IMR-90 (cell line): ENCODE measurements around the gene MPV17L. TPM values are rescaled to one million over a fixed set of nuclear protein-coding genes. Genes with fewer than 3 reads are reported as not detected.

Experiments
- ATAC-seq: fragments of 200-7000 bp; cut with Tn5 transposase; 2 replicates; pipeline ENCODE4 v1.9.1; 2020; ENCODE audit warnings: low read depth, mild to moderate bottlenecking, moderate library complexity
- BruUV-seq: library from RNA; stranded (reverse); fragments of 400-500 nt; replicated peaks from 2 replicates; lab custom pipeline; 2021; lab: Mats Ljungman, UMichigan
- CTCF ChIA-PET: fragments of 300-600 bp; formaldehyde crosslinking; extraction: SDS; loops from one replicate; lab custom pipeline; 2021; ENCODE audit warnings: antibody characterized with exemption; lab: Yijun Ruan, JAX
- POLR2A ChIA-PET: fragments of 300-600 bp; sonication (Branson Sonifier 250); formaldehyde crosslinking; loops from one replicate; lab custom pipeline; 2022; ENCODE audit warnings: antibody characterized with exemption; ENCODE audit not compliant: unreplicated experiment; lab: Charles Lee
- DNase-seq: peaks from one replicate; pipeline ENCODE4 v3.0.0; 2013
- H2AFZ ChIP-seq: replicated peaks from 2 replicates; pipeline ENCODE3; 2013; ENCODE audit warnings: low read length, mild to moderate bottlenecking; ENCODE audit not compliant: poor library complexity
- H2AK5ac ChIP-seq: 2 replicates; pipeline ENCODE4 v1.6.1; 2013; ENCODE audit warnings: low read depth, low read length, inconsistent platforms
- H2AK9ac ChIP-seq: replicated peaks from 2 replicates; pipeline ENCODE3; 2013; ENCODE audit warnings: mild to moderate bottlenecking, low read depth, low read length, moderate library complexity; ENCODE audit not compliant: poor library complexity
- H2BK120ac ChIP-seq: 2 replicates; pipeline ENCODE4 v1.6.1; 2013; ENCODE audit warnings: low read depth, low read length, inconsistent platforms
- H2BK15ac ChIP-seq: 3 replicates; pipeline ENCODE4 v1.6.1; 2013; ENCODE audit warnings: low read depth, low read length, inconsistent platforms
- H2BK20ac ChIP-seq: 2 replicates; pipeline ENCODE4 v1.6.1; 2013; ENCODE audit warnings: low read depth, mild to moderate bottlenecking, inconsistent platforms, low read length, moderate library complexity
- H2BK5ac ChIP-seq: 2 replicates; pipeline ENCODE4 v1.6.1; 2013; ENCODE audit warnings: mild to moderate bottlenecking, low read depth, low read length, inconsistent platforms; ENCODE audit not compliant: poor library complexity, severe bottlenecking
- H3K14ac ChIP-seq: replicated peaks from 2 replicates; pipeline ENCODE4 v1.6.1; 2013; ENCODE audit warnings: low read depth, low read length, inconsistent platforms
- H3K18ac ChIP-seq: 2 replicates; pipeline ENCODE4 v1.6.1; 2013; ENCODE audit warnings: low read depth, low read length, control low read depth
- H3K23ac ChIP-seq: 2 replicates; pipeline ENCODE4 v1.6.1; 2013; ENCODE audit warnings: low read depth, low read length, inconsistent platforms
- H3K27ac ChIP-seq: 2 replicates; pipeline ENCODE4 v1.5.1; 2013; ENCODE audit warnings: mild to moderate bottlenecking, control low read depth, low read length; ENCODE audit not compliant: insufficient read depth
- H3K27me3 ChIP-seq: 2 replicates; pipeline ENCODE4 v1.6.1; 2013; ENCODE audit warnings: low read length; ENCODE audit not compliant: control insufficient read depth, insufficient read depth
- H3K36me3 ChIP-seq: 2 replicates; pipeline ENCODE4 v1.6.1; 2013; ENCODE audit warnings: low read length, mixed read lengths; ENCODE audit not compliant: control insufficient read depth, insufficient read depth
- H3K4ac ChIP-seq: 2 replicates; pipeline ENCODE4 v1.6.1; 2013; ENCODE audit warnings: low read depth, low read length, inconsistent platforms
- H3K4me1 ChIP-seq: 2 replicates; pipeline ENCODE4 v1.6.1; 2013; ENCODE audit warnings: low read length, mixed read lengths; ENCODE audit not compliant: control insufficient read depth, insufficient read depth
- H3K4me2 ChIP-seq: 2 replicates; pipeline ENCODE4 v1.6.1; 2013; ENCODE audit warnings: low read depth, mild to moderate bottlenecking, control low read depth, low read length, moderate library complexity
- H3K4me3 ChIP-seq: 2 replicates; pipeline ENCODE4 v1.5.1; 2013; ENCODE audit warnings: low read depth, mild to moderate bottlenecking, control low read depth, low read length, moderate library complexity; ENCODE audit not compliant: insufficient read depth
- H3K56ac ChIP-seq: 2 replicates; pipeline ENCODE4 v1.6.1; 2013; ENCODE audit warnings: low read length, inconsistent platforms; ENCODE audit not compliant: insufficient read depth; ENCODE audit errors: extremely low read depth
- H3K79me1 ChIP-seq, 2 experiments: 2 replicates each; pipeline ENCODE4 v1.6.1; 2013; ENCODE audit warnings: low read length in 2 of 2, inconsistent platforms in 1 of 2, low read depth in 1 of 2
- H3K9ac ChIP-seq: 2 replicates; pipeline ENCODE4 v1.6.1; 2013; ENCODE audit warnings: low read depth, low read length, control low read depth
- H3K9me1 ChIP-seq: 2 replicates; pipeline ENCODE4 v1.6.1; 2013; ENCODE audit warnings: low read length, inconsistent platforms; ENCODE audit not compliant: insufficient read depth
- H3K9me3 ChIP-seq: 2 replicates; pipeline ENCODE4 v1.6.1; 2013; ENCODE audit warnings: low read length; ENCODE audit not compliant: control insufficient read depth, insufficient read depth
- H4K20me1 ChIP-seq: 2 replicates; pipeline ENCODE4 v1.6.1; 2013; ENCODE audit warnings: low read length, inconsistent platforms; ENCODE audit not compliant: insufficient read depth
- H4K5ac ChIP-seq: 2 replicates; pipeline ENCODE4 v1.6.1; 2013; ENCODE audit warnings: mild to moderate bottlenecking, low read depth, low read length, control low read depth
- H4K8ac ChIP-seq, 2 experiments: 2 replicates each; pipeline ENCODE4 v1.6.1; 2013; ENCODE audit warnings: low read depth in 2 of 2, low read length in 2 of 2, control low read depth in 1 of 2, inconsistent platforms in 1 of 2
- H4K91ac ChIP-seq: 2 replicates; pipeline ENCODE4 v1.6.1; 2013; ENCODE audit warnings: low read depth, low read length, inconsistent platforms; ENCODE audit not compliant: insufficient read depth
- CEBPB ChIP-seq: IDR thresholded peaks from 2 replicates; pipeline ENCODE4 v1.6.1; 2012; ENCODE audit warnings: low read depth, low read length, improper control_type of control experiment
- SMC3 ChIP-seq: fragments of 150-350 bp; IDR thresholded peaks from 2 replicates; pipeline ENCODE4 v1.6.1; 2016; ENCODE audit warnings: low read depth, mild to moderate bottlenecking, antibody characterized with exemption, low read length, moderate library complexity
- WGBS, 2 experiments: methylation state at CpG; one replicate each; pipeline versions ENCODE4 v1.1.5 to v1.1.7; 2013; ENCODE audit warnings: missing lambda C conversion rate in 2 of 2; ENCODE audit not compliant: insufficient read length in 1 of 2; ENCODE audit errors: extremely low coverage in 2 of 2; 5-methylcytosine and 5-hydroxymethylcytosine counted together
- dilution Hi-C: fragments of 300-500 bp; cut with HindIII; formaldehyde crosslinking; loops from one replicate; pipeline ENCODE4 v1.14.3; 2018; ENCODE audit warnings: low sequenced_read_pairs; ENCODE audit not compliant: unreplicated experiment
- in situ Hi-C: fragments of 300-500 bp; cut with MboI; formaldehyde crosslinking; loops from 3 replicates; pipeline ENCODE4 v1.14.3; 2019; ENCODE audit warnings: low sequenced_read_pairs, inconsistent platforms, mixed read lengths
- intact Hi-C: fragments of 100-400 bp; cut with micrococcal nuclease; formaldehyde crosslinking; loops from 2 replicates; pipeline ENCODE4 v1.10.0; 2022
- polyA plus RNA-seq, 3 experiments: library from polyadenylated mRNA; depleted of rRNA; stranded (reverse); fragments of >200 nt; gene quantifications; 2 replicates each; pipeline ENCODE4 v1.2.3, GENCODE V29; 2012; ENCODE audit warnings: low replicate concordance in 1 of 3
- total RNA-seq: library from RNA; depleted of rRNA; stranded (reverse); fragments of >200 nt; gene quantifications from 2 replicates; pipeline ENCODE4 v1.2.3, GENCODE V29; 2012

Gene MPV17L
- total and polyA plus RNA-seq, 2 of the 4 experiments (the other 2 are of a cell fraction) = 0.03 TPM; not detected in 1

DNA sequence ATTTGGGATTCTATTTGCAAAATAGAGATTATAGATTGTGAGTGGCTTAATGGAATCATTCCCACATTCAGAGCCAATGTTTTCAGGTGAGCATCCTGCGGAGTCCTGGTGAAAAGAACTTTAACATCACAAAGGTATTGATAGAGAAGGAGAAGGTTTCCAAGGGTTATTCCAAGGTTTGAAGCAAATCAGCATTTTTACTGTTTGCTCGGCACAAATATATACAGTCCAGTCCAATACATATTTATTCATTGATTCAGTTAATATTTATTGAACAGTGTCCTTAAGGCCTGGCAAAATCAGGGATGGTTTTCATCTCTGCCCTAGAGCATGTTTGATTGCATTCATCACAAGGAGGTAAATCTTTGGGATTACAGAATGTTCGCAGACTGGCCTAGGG lies 6.4 kb downstream of the MPV17L start:
- CTCF ChIA-PET = no interaction called here
- in situ Hi-C loops (no loop called here), intact Hi-C loops (no loop called here), dilution Hi-C loops (no loop called here)
- Histone ChIP-seq H2AK5ac (no peak overlapping the region), H3K4ac (no peak overlapping the region), H2AFZ (no peak overlapping the region), H3K9me3 (no peaks in the 10 kb centered on the region), H2BK20ac (no peak overlapping the region), H2BK120ac (no peak overlapping the region), H3K79me1 (no peaks in the 10 kb centered on the region), H3K36me3 (no peaks in the 10 kb centered on the region), H4K91ac (no peak overlapping the region), H3K4me1 (no peaks in the 10 kb centered on the region), H3K14ac (no peak overlapping the region), H3K4me3 (no peak overlapping the region), H3K56ac (no peak overlapping the region), H3K27ac (no peak overlapping the region), H3K27me3 (peaks cover 9% of the 10 kb centered on the region), H3K9ac (no peak overlapping the region), H2BK15ac (no peak overlapping the region), H3K23ac (no peak overlapping the region), H2AK9ac (no peak overlapping the region), H3K9me1 (no peaks in the 10 kb centered on the region), H4K5ac (no peak overlapping the region), H3K4me2 (no peak overlapping the region), H4K20me1 (no peaks in the 10 kb centered on the region), H3K18ac (no peak overlapping the region), H4K8ac (no peak overlapping the region), H2BK5ac (no peak overlapping the region)
- POLR2A ChIA-PET = no interaction called here
- ATAC-seq = no peak
- no peak for DNase-seq
- TF ChIP-seq SMC3 = no peak
- TF ChIP-seq CEBPB = no peak
- WGBS, 2 experiments = 100% methylated on average over 1 of the region's 3 CpGs; no CpG with 5 or more reads in 1 of the 2 experiments
- no TSS peak for BruUV-seq
